ENCODE measurements around the gene RORC. TPM values are rescaled to one million over a fixed set of nuclear protein-coding genes. Genes with fewer than 3 reads are reported as not detected.

Gene RORC
- total RNA-seq, 1 experiment from 2014 or later = 1.3 TPM

DNA sequence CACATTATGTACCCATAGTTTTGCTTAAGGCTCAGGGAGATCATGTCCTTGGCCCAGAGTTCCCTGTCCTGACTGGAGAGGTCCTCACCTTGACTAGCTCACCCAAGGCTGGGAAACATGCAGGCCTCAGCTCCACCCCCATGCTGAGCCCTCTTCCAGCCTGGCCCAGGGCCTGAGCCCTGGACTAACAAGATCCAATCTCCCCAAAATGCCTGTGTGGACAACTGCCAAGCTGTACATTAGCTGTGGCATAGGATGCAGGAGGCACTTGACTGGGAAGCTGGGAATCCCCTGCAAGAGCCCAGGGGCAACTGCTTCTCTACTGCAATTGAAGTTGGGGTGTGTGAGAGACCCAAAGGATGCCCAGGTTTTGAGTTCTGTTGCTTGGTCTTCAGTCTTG is 28.4 kb downstream of the RORC start:
- Histone ChIP-seq H3K9me2 (ENCODE audit: insufficient read depth) (no peaks in the 10 kb centered on the region), H3K27me3 (ENCODE audit: insufficient read depth, low read length) (peaks cover 46% of the 10 kb centered on the region), H3K27ac (ENCODE audit: low read depth, low read length) (no peak overlapping the region), H3K4me2 (ENCODE audit: low read length) (no peak overlapping the region), H3K9me3 (ENCODE audit: control insufficient read depth in 1 of 2, insufficient read depth in 1 of 2, low read depth in 1 of 2, low read length in 2 of 2) (no peaks in the 10 kb centered on the region), H3K4me1 (ENCODE audit: control insufficient read depth in 1 of 2, insufficient read depth in 2 of 2, low read length in 2 of 2) (no peaks in the 10 kb centered on the region), H3K9ac (ENCODE audit: low read length) (no peak overlapping the region), H3K4me3 (replicated peaks in 1 of 2; ENCODE audit: low read depth in 1 of 2, low read length in 2 of 2) (no peak overlapping the region), H4K20me1 (ENCODE audit: insufficient read depth) (no peaks in the 10 kb centered on the region), H2AFZ (ENCODE audit: low read depth, low read length, poor library complexity, severe bottlenecking) (no peak overlapping the region), H3K79me2 (ENCODE audit: insufficient read depth, low read length) (no peaks in the 10 kb centered on the region), H3K36me3 (ENCODE audit: control insufficient read depth in 1 of 2, insufficient read depth in 2 of 2, low read length in 2 of 2) (no peaks in the 10 kb centered on the region)
- ChIA-PET RAD21 (ENCODE audit: low non-redundant PET in 1 of 2, low total read pairs in 2 of 2, uncharacterized antibody in 2 of 2, unreplicated experiment in 2 of 2) (no interaction called here), POLR2A (no interaction called here), CTCF (no interaction called here)
- ATAC-seq = no peak
- BruUV-seq (replicated peaks) = no TSS peak
- intact Hi-C loops (cut with micrococcal nuclease) = no loop called here
- no peak for DNase-seq (ENCODE audit: low read depth, low spot score)
- no peak for TF ChIP-seq CEBPB (IDR thresholded peaks at IDR 0.05; ENCODE audit: low read depth)
- no peak for TF ChIP-seq TCF7L2 (IDR thresholded peaks at IDR 0.05; ENCODE audit: borderline replicate concordance, extremely low read depth, insufficient read depth, insufficient read length)
- no peak for TF ChIP-seq ELF1 (IDR thresholded peaks at IDR 0.05; ENCODE audit: borderline replicate concordance, low read depth)
- no peak for TF ChIP-seq POLR2AphosphoS5 (IDR thresholded peaks at IDR 0.05; ENCODE audit: low read depth, low read length)
- TF ChIP-seq JUND (IDR thresholded peaks at IDR 0.05) = no peak

DNA sequence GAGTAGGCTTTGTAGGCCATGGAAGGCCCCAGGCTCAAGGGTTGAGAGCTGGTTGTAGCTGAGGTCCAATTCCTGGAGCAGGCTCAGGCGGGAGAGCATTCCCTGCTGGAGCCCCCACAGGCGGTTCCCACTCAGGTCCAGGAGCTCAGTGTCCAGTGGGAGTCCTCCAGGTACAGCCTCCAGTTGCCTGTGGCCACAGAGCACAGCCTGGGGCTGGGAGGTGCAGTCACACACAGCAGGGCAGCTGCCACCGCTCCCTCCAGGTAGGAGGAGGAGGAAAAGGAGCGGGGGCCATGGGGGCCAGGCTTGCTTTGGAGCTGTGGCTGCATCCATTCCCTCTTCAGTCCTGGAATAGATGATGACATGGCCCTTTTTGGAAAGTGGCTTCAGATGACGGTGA is 29.2 kb downstream of the RORC start:
- Histone ChIP-seq H3K36me3 (ENCODE audit: control insufficient read depth in 1 of 2, insufficient read depth in 2 of 2, low read length in 2 of 2) (no peaks in the 10 kb centered on the region), H3K4me1 (ENCODE audit: control insufficient read depth in 1 of 2, insufficient read depth in 2 of 2, low read length in 2 of 2) (no peaks in the 10 kb centered on the region), H3K79me2 (ENCODE audit: insufficient read depth, low read length) (no peaks in the 10 kb centered on the region), H4K20me1 (ENCODE audit: insufficient read depth) (no peaks in the 10 kb centered on the region), H2AFZ (ENCODE audit: low read depth, low read length, poor library complexity, severe bottlenecking) (no peak overlapping the region), H3K27me3 (ENCODE audit: insufficient read depth, low read length) (peaks cover 46% of the 10 kb centered on the region), H3K27ac (ENCODE audit: low read depth, low read length) (no peak overlapping the region), H3K9ac (ENCODE audit: low read length) (no peak overlapping the region), H3K4me3 (replicated peaks in 1 of 2; ENCODE audit: low read depth in 1 of 2, low read length in 2 of 2) (no peak overlapping the region), H3K9me3 (ENCODE audit: control insufficient read depth in 1 of 2, insufficient read depth in 1 of 2, low read depth in 1 of 2, low read length in 2 of 2) (no peaks in the 10 kb centered on the region), H3K9me2 (ENCODE audit: insufficient read depth) (no peaks in the 10 kb centered on the region), H3K4me2 (ENCODE audit: low read length) (no peak overlapping the region)
- ATAC-seq = no peak
- intact Hi-C loops (cut with micrococcal nuclease) = no loop called here
- ChIA-PET RAD21 (ENCODE audit: low non-redundant PET in 1 of 2, low total read pairs in 2 of 2, uncharacterized antibody in 2 of 2, unreplicated experiment in 2 of 2) (no interaction called here), CTCF (no interaction called here), POLR2A (interaction anchor here (0.6 kb wide), 1 partner anchor 387 kb away, joined by 5 read pairs; no protein-coding TSS in a partner anchor)
- BruUV-seq (replicated peaks) = no TSS peak
- DNase-seq (ENCODE audit: low read depth, low spot score) = no peak
- no peak for TF ChIP-seq POLR2A (IDR thresholded peaks at IDR 0.05; ENCODE audit: borderline replicate concordance, extremely low read depth, insufficient read depth, insufficient read length)
- no peak for TF ChIP-seq EGR1 (IDR thresholded peaks at IDR 0.05; ENCODE audit: low read depth)
- TF ChIP-seq ZNF274 (IDR thresholded peaks at IDR 0.05; ENCODE audit: low read depth, low read length) = no peak
- no peak for TF ChIP-seq EZH2 (IDR thresholded peaks at IDR 0.05)
- TF ChIP-seq CBX3 (IDR thresholded peaks at IDR 0.05; ENCODE audit: low read depth) = no peak
- TF ChIP-seq JUND (IDR thresholded peaks at IDR 0.05) = no peak
- TF ChIP-seq CEBPB (IDR thresholded peaks at IDR 0.05; ENCODE audit: low read depth) = no peak
